GM08714 (cell line): ENCODE data around the gene PCGF3.
"Not testable (repeated sequence)": the region's sequence is repeated elsewhere in the genome, so short reads cannot be mapped to it uniquely, and the experiment has no call there.

Source experiments
- H3K4me3 ChIP-seq: fragments of 200-500 bp; sonication (Bioruptor generic); 2 replicates; pipeline ENCODE4 v1.5.1; 2014; ENCODE audit warnings: mild to moderate bottlenecking, low read length, inconsistent platforms
- ZNF274 ChIP-seq: IDR thresholded peaks from 2 replicates; pipeline ENCODE4 v1.6.1; 2012; ENCODE audit warnings: mild to moderate bottlenecking, low read depth, low read length

The PCGF3 gene

GRCh38 chr4:726235-726787 lies 20.7 kb downstream of the PCGF3 start:
- H3K4me3 ChIP-seq = no peak overlapping the region
- TF ChIP-seq ZNF274 = no peak

- no peak for TF ChIP-seq ZNF274
- no peak overlapping the region for H3K4me3 ChIP-seq
These were observed 21.2 kb downstream of the PCGF3 start for GRCh38 chr4:726838-727237.

GRCh38 chr4:727576-727975 lies 21.9 kb downstream of the PCGF3 start:
- no peak for TF ChIP-seq ZNF274
- no peak overlapping the region for H3K4me3 ChIP-seq

- no peak overlapping the region for H3K4me3 ChIP-seq
- no peak for TF ChIP-seq ZNF274
These were observed 24.0 kb downstream of the PCGF3 start for GRCh38 chr4:729336-730315.

GRCh38 chr4:730511-730910 lies 24.9 kb downstream of the PCGF3 start:
- TF ChIP-seq ZNF274 = no peak

GRCh38 chr4:730946-731904 lies 25.6 kb downstream of the PCGF3 start:
- H3K4me3 ChIP-seq = not testable (repeated sequence)

More at GRCh38 chr4:730511-730910, 24.9 kb downstream of the PCGF3 start:
- H3K4me3 ChIP-seq = no peak overlapping the region

GRCh38 chr4:731954-732353 lies 26.3 kb downstream of the PCGF3 start:
- not testable (repeated sequence) for H3K4me3 ChIP-seq

GRCh38 chr4:732486-732885 lies 26.9 kb downstream of the PCGF3 start:
- TF ChIP-seq ZNF274 = no peak
- no peak overlapping the region for H3K4me3 ChIP-seq

GRCh38 chr4:732911-733630 lies 27.4 kb downstream of the PCGF3 start:
- TF ChIP-seq ZNF274 = no peak
- no peak overlapping the region for H3K4me3 ChIP-seq

GRCh38 chr4:733631-733980 lies 28.0 kb downstream of the PCGF3 start:
- TF ChIP-seq ZNF274 = no peak
- no peak overlapping the region for H3K4me3 ChIP-seq

GRCh38 chr4:734075-734474 lies 28.4 kb downstream of the PCGF3 start:
- no peak overlapping the region for H3K4me3 ChIP-seq
- no peak for TF ChIP-seq ZNF274

GRCh38 chr4:734951-735350 lies 29.3 kb downstream of the PCGF3 start:
- no peak for TF ChIP-seq ZNF274
- no peak overlapping the region for H3K4me3 ChIP-seq

- TF ChIP-seq ZNF274 = no peak
- no peak overlapping the region for H3K4me3 ChIP-seq
These were observed 30.0 kb downstream of the PCGF3 start for GRCh38 chr4:735583-735982.

- H3K4me3 ChIP-seq = not testable (repeated sequence)
These were observed 30.9 kb downstream of the PCGF3 start for GRCh38 chr4:736561-736960.
